Measurements from ENCODE around the gene SELENOS.
"Not testable (repeated sequence)": the region's sequence is repeated elsewhere in the genome, so short reads cannot be mapped to it uniquely, and the experiment has no call there.

SELENOS gene

DNA sequence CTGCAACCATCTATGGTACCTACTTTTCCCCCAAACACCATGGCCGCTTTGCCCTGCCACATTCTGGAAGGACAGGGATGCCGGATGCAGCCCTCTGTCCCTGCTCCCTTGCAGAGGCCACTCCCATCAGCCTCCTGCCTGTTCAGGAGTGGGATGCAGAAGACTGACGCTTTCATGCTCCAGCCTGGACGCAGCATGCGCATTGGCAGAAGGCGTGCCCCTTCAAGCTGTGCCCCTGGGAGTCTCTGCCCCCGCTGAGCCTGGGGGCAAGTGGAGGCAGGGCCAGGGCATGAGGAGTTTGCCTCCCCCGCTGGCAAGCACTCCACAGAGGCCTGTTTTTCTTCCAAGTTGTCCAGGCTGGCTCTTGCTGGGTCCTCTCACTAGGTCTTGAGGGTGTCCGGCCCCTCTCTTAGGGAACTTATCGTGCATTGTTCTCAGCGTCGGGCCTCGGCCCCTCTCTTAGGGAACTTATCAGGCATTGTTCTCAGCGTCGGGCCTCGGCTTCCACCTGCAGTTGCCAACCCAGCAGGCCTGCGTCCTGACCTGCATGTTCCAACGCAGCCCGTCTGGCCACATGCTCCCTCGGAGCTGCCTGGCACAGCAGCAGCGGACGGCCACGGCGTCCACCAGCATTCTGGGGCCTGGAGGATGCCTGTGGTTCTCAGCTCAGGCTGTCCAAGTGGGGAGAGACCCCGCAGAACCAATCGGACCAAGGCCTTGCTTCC lies 32.3 kb upstream of the SELENOS start:
- no peak for DNase-seq (ENCODE audit: low read depth)

DNA sequence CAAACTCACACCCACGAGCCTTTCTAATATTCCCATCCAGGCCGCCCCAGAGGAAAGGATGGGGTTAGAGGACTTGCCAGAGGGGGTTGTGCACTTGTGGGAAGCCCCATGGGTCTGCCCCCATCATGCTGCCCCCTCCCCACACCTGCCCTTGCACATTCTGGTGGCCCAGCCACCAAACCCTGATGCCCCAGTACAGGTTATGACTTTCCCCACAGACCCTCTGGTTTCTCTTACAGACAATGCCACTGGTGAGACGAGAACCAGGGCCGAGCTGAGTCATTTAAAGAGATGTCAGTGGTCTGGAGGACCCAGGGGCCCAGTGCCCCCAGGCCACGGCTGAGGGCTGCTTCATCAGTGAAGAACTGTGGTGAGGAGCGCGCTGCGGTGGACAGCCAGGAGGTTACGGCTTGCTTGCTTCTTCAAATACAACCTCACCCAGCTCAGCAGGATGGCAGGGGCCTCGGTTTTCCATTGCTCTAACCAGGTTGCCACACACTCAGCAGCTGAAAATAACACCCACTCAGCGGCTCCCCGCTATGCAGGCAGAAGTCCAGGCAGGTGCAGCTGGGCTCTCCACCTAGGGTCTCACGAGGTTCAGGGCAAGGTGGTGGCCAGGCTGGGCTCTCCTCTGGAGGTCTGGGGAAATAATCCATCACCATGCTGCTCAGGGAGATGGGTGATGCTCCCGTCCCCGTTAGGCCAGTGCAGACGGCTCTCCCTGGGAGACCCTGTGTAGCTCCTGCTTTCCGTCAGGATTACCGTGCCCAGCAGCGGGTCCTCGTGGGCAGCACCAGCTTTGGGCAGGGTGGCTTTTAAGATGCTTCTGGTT lies 31.5 kb upstream of the SELENOS start:
- no peak for DNase-seq (ENCODE audit: low read depth)

- DNase-seq (ENCODE audit: low read depth) = no peak
These were observed 30.8 kb upstream of the SELENOS start for GRCh38 chr15:101307897-101308603.

- DNase-seq (ENCODE audit: low read depth) = no peak
These were observed 30.0 kb upstream of the SELENOS start for GRCh38 chr15:101307048-101307896.

DNA sequence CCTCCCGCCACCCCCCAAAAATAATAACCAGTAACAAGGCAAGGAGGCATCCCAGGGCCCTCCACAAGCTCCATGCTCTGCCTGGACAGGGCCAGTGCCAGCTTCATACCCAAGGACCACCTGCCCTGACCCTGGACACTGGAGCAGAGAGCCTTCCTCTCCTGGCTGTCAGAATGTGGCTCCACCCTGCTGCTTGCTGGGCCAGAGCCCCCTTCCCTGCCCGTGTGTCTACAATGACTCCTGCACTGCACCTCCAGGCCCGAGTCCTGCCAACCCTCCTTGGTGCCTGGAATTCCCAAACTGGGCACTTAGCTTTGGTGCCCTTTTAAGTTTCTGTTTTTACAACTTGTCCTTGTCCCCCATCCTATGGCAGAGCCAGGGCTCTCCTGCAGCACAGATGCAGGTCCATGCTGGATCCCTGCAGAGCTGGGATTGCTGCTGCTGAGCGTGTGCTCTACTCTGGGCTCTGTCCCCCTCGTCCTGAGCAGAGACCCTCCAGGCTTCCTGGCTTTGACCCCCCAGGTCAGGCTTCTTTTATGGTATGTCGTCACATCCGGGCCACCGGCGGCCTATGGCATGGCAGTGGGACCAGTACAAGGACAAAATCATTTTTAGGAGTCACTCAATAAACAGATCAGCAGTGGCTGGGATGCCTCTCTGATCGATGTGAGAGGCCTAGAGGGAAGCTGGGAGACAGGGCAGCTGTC lies 29.2 kb upstream of the SELENOS start:
- DNase-seq (ENCODE audit: low read depth) = no peak

DNA sequence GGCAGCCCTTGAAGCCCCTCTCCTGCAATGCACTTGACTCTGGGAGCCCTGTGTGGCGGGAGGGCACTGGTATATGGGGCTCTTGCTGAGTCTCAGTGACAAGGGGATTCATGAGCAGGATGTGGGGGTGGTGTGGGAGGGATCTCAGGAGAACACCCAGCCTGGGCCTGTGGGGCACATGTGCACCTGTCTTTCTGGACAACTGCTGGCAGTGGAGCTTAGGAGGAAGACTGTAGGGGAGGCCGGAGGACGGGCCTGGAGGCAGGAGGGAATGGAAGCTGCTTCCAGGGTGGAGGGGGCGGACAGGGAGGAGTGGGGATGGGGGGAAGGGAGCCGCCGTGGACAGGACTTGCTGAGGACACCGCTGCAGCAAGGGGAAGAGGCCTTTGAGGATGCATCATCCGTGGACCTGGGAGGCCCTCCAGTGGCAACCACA lies 28.6 kb upstream of the SELENOS start:
- DNase-seq (ENCODE audit: low read depth) = no peak

DNA sequence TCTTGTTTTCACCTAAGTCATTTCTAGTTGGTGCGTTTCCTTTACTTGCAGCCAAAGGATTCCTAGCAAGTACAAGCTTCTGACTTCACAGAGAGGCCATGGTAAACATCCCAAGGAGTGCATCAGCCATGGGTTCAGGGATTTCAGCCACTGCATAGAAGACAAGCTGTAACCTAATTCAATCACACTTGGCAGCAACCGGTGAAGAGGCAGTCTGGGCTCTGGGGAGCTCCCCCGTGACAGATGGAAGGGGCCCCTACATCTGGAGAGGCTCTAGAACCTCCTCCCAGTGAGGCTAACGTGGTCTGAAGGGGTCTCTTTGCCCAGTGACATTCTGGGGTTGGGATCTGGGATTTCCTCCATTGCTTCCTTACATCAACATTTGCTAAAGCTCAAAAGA lies 26.1 kb upstream of the SELENOS start:
- no peak for DNase-seq (ENCODE audit: low read depth)

DNA sequence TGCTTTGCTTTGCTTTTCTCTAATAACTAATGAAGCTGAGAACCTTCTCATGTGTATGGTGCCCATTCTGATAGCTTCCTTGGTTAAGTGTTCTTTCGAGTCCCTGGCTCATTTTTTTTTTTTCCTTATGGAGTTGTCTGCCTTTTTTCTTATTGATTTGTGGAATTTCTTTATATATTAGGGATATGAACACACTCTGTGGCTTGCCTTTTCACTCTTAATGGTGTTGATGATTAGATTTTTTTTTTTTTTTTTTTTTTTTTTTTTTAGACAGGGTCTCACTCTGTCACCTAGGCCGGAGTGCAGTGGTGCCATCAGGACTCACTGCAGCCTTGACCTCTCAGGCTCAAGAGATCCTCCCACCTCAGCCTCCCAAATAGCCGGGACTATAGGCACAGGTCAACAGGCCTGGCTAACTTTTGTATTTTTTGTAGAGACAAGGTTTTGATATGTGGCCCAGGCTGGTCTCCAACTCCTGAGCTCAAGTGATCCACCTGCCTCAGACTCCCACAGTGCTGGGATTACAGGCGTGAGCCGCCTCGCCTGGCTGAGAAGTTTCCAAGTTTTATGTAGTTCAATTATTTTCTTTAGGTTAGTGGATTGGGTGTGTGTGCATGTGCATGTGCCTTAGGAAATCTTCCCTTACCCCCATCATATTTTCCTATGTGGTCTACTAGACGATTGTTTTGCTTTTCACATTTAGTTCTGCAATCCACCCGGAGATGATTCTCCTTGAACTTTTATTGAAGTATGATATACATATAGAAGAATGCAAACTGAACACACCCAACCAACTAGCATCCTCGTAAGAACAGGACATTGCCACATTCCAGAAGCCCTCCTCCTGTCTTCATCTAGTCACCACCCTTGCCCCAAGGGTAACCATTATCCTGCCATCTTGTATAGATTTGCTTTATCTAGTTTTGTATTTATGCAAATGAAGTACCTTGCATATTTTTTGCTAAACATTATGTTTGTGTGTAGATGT lies 19.4 kb upstream of the SELENOS start:
- DNase-seq (ENCODE audit: low read depth) = no peak

DNA sequence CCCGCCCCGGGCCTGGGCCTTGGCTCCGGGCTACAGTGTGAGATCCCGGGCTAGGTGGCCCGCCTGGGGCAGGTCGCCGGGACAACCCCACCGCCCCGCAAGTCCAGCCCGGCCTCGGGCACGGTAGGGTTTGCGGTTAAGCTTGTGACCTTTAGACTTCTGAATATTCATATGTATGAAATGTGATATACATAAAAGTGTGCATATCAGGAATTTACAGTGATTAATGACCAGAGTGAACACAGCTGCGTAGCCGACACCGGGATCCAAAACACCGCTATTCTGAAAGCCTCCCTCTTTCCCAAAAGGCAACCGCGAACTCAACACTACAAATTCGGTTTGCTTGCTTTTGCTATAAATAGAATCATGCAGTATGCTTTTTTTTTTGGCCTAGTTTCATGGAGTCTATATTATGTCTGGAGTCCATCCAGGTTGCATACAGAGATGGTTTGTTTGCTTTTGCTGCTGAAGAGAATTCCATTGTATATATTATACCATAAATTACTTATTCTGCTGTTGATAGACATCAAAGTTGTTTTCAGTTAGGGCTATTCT lies 18.4 kb upstream of the SELENOS start:
- DNase-seq (ENCODE audit: low read depth) = no peak

- peak; percentile 96 for DNase-seq (ENCODE audit: low read depth)
These were observed 17.7 kb upstream of the SELENOS start, which contains the start of gene SNRPA1 for GRCh38 chr15:101294731-101295606. Gene SNRPA1 (minus strand): TSS chr15:101295248. CDS start chr15:101295178, 70 bp downstream.

- DNase-seq (ENCODE audit: low read depth) = no peak
These were observed 15.8 kb upstream of the SELENOS start for GRCh38 chr15:101293122-101293521.

DNA sequence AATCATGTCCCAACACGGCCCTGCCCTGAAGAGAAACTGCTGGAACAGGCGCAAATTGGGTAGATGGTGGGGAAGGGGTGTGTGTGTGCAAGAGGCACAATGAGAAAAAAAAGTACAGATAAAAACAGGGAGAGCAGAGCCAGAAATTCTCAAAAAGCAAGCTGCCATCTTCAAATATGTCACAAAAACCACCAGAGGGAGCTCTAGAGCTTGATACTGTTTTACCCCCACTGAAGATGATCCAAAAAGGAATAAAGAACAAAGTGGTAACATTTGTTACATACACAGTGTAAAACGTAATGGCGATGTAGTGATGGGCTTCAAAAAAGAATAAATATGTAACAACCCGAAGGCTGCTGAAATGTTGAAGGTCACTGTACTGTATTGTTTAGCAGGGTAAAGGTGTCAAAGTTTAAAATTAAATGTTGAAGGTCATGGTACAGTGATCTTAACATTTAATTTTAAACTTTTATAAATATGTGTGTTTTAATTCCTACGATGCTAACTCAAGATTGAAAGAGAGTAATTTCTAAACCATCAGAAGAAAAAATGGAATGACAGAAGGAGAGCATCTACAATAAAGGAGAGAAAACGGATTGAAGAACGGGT lies 11.7 kb upstream of the SELENOS start:
- DNase-seq (ENCODE audit: low read depth) = no peak

- not testable (repeated sequence) for DNase-seq (ENCODE audit: low read depth)
These were observed 10.1 kb upstream of the SELENOS start for GRCh38 chr15:101287342-101287741.

GRCh38 chr15:101286471-101287114 lies 9.3 kb upstream of the SELENOS start:
- DNase-seq (ENCODE audit: low read depth) = no peak

- no peak for DNase-seq (ENCODE audit: low read depth)
These were observed 6.6 kb upstream of the SELENOS start for GRCh38 chr15:101283931-101284330.

DNA sequence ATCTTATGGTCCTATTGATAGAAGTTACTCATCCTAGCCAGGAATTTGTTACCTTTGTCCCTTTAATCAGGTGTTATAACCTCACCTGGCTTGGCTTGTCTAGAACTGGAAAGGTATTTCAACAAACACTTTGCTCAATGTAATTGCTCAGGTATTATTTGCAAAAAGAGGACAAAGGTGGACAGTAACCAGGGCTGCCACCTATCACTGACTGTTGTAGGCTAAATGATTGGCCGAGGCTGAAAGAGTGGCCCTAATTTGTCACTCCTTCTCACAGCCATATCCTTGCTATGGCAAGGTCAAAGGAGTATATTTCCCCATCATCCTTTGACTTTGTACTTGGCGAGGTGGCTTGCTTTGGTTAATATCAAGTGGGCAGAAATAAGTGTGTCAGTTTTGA lies 2.7 kb upstream of the SELENOS start:
- DNase-seq (ENCODE audit: low read depth) = no peak

DNA sequence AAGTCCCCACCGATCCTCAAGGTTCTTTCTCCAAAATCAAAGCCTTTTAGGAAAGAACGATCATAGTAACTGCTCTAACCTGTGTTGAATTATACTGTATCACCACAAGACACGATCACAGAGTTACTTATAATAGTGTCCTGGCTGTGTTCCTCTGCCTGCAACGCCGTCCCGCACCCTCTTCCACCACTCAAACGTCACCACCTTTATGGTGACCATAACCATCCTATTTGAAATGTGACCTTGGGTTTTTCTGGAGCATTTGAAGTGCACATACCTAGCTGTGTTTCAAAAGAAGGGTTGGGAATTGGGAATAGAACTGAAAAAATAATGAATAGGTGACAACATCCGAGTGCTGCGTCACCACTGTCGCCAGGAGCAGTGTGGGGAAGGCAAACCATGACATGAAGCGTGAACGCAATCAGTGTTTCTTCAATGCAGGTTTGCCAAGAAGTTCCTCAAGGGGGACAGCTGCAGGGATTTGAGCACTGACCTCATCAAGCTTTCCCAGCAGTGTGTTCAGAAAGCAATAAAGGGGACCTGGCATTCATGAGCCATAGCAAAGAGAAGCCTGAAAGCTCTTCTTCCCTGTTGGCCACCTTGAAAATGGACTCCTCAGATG lies 769 bp upstream of the SELENOS start:
- no peak for DNase-seq (ENCODE audit: low read depth)

All from activated T-cell treated with anti-CD3 and anti-CD28 coated beads for 24 hours (primary cell).